GM10248 (cell line): ENCODE measurements around the gene EHBP1L1.
"Not testable (repeated sequence)": the region's sequence is repeated elsewhere in the genome, so short reads cannot be mapped to it uniquely, and the experiment has no call there.

Source experiments
- CTCF ChIA-PET: fragments of 300-600 bp; sonication (Branson Sonifier 250); formaldehyde crosslinking; extraction: SDS; loops from one replicate; lab custom pipeline; 2021; ENCODE audit warnings: antibody characterized with exemption; lab: Yijun Ruan, JAX
- POLR2A ChIA-PET: fragments of 350-650 bp; sonication (Branson Sonifier 250); formaldehyde crosslinking; extraction: SDS; loops from one replicate; lab custom pipeline; 2020; ENCODE audit warnings: antibody characterized with exemption; lab: Yijun Ruan, JAX
- DNase-seq: peaks from one replicate; pipeline ENCODE4 v3.0.0; 2012; ENCODE audit errors: extremely low spot score
- TF ChIP-seq, protein P1 (sequence below): IDR thresholded peaks from 2 replicates; pipeline ENCODE4 v1.5.1; 2012; ENCODE audit warnings: mild to moderate bottlenecking, low read depth; ENCODE audit errors: extremely low read depth, missing control alignments, control extremely low read depth

The EHBP1L1 gene

DNA sequence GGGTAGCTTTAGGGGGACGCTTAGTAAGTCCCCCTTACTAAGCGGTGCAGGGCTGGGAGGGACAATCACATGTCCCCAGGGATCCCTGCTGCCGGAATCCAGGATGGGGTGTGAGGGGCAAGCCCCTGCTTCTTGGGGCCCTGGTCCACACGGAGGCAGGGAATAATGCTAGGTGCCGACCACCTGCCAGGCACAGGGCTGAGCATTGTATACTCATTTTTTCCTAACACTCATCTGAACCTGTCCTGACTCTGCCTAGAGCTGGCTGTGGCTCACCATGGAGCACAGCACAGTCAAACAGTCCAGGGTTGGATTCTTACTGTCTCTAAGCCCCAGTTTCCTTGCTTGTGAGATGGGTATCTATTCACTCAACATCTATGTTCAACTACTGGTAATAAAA, 16.3 kb upstream of the EHBP1L1 start:
- DNase-seq: no peak
- TF ChIP-seq, protein P1, sequence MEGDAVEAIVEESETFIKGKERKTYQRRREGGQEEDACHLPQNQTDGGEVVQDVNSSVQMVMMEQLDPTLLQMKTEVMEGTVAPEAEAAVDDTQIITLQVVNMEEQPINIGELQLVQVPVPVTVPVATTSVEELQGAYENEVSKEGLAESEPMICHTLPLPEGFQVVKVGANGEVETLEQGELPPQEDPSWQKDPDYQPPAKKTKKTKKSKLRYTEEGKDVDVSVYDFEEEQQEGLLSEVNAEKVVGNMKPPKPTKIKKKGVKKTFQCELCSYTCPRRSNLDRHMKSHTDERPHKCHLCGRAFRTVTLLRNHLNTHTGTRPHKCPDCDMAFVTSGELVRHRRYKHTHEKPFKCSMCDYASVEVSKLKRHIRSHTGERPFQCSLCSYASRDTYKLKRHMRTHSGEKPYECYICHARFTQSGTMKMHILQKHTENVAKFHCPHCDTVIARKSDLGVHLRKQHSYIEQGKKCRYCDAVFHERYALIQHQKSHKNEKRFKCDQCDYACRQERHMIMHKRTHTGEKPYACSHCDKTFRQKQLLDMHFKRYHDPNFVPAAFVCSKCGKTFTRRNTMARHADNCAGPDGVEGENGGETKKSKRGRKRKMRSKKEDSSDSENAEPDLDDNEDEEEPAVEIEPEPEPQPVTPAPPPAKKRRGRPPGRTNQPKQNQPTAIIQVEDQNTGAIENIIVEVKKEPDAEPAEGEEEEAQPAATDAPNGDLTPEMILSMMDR: no peak
- CTCF ChIA-PET: interaction anchor here (0.9 to 9.4 kb wide), 6 partner anchors 8 to 230 kb away, joined by 4 to 86 read pairs (median 9); partner anchors contain the start of genes FAM89B and ZNRD2
- POLR2A ChIA-PET: interaction anchor here (0.7 kb wide), 1 partner anchor 126 kb away, joined by 3 read pairs; no protein-coding TSS in a partner anchor

- DNase-seq: no peak
- TF ChIP-seq, protein P1: no peak
- CTCF ChIA-PET: interaction anchor here (0.9 to 9.4 kb wide), 6 partner anchors 8 to 230 kb away, joined by 4 to 86 read pairs (median 9); partner anchors contain the start of genes FAM89B and ZNRD2
- POLR2A ChIA-PET: interaction anchor here (0.7 kb wide), 1 partner anchor 126 kb away, joined by 3 read pairs; no protein-coding TSS in a partner anchor
These were observed 15.8 kb upstream of the EHBP1L1 start for GRCh38 chr11:65559951-65560537.

DNA sequence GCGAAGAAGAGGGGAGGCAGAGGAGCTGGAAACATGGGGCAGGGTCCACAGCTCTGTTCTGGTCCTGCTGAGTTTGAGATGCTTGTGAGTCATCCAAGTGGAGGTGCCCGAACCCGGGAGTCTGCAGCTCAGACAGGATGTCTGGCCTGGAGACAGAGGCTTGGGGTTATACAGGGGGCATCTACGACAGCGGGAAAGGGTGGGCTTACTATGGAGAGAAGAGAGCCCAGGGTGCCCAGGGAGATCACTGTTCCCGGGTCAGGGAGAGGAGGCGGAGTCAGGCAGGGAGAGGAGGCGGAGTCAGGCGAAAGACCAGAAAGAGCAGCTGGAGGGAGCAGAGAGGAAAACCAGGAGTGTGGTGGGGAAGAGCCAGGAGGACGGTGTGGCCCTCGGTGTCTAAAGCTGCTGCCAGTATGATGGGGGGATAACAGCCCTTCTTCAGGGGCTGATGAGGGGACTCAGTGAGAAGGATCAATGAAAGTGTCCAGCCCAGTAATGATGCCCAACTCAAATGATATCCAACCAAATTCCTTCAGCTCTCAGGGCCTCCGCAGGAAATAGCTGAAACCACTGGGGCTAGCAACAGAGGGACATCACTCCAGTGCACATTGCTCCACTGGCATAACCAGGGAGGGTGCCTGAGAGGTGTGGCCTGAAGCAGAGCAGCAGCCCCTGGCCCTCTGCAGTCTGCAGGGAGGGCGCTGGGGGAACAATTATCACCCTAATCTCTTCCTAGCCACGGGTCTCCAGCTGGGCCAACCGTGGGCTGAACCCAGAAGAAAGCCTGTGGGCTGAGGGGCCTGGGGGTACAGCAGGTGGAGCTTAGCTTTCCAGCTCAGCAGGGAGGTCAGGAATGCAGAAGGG, 15.1 kb upstream of the EHBP1L1 start:
- DNase-seq: no peak
- ChIA-PET POLR2A (no interaction called here), CTCF (interaction anchor here (0.9 to 9.4 kb wide), 5 partner anchors 9 to 18 kb away, joined by 5 to 86 read pairs (median 12); partner anchors contain the start of genes FAM89B and ZNRD2)
- TF ChIP-seq, protein P1: no peak

DNA sequence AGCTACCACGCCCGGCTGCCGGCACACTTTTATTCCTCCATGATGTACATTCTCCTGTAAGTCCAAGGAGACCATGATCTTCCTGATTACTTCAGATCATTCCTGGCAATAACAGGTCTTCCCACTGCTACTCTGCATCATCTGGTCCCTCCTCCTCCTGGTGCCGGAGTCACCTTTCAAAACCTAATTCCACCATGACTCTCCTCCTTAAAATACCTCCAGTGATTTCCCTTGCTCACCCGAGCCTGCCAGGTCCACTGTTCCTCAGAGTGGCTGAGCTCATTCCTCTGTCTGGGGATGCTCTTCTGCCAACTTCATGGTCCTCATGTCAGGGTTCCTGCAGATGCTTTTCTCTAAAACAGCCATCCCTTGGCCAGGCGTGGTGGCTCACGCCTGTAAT, 13.8 kb upstream of the EHBP1L1 start:
- ChIA-PET POLR2A (interaction anchor here (0.6 kb wide), 1 partner anchor 15 kb away, joined by 6 read pairs; no protein-coding TSS in a partner anchor), CTCF (interaction anchor here (3.1 to 9.4 kb wide), 3 partner anchors 9 to 20 kb away, joined by 12 to 86 read pairs (median 24); partner anchors contain the start of gene ZNRD2)
- no peak for DNase-seq
- TF ChIP-seq, protein P1: no peak

- DNase-seq: no peak
- TF ChIP-seq, protein P1: no peak
- POLR2A ChIA-PET: interaction anchor here (0.8 kb wide), 1 partner anchor 27 kb away, joined by 7 read pairs; no protein-coding TSS in a partner anchor
- CTCF ChIA-PET: interaction anchor here (3.1 to 9.4 kb wide), 2 partner anchors 11 to 20 kb away, joined by 12 to 86 read pairs; no protein-coding TSS in a partner anchor
These were observed 13.1 kb upstream of the EHBP1L1 start for GRCh38 chr11:65562788-65563187.

DNA sequence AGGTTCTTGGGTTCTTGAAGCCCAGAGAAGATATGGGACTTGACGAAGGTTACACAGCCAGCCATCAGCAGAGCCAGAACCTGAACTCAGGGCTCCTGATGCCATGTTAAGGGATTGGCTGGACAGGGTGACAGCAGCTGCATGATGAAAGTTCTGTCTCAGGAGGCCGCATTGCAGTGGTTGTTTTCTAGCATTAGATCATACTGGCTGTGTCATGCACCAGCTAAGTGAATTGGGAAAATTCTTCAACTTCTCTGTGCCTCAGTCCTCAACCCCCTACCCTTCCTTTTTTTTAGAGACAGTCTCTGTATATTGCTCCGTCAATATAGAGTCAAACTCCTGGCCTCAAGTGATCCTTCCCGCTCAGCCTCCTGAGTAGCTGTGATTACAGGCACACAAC, 12.3 kb upstream of the EHBP1L1 start:
- no peak for DNase-seq
- TF ChIP-seq, protein P1: no peak
- ChIA-PET CTCF (interaction anchor here (1.2 to 9.4 kb wide), 2 partner anchors 21 to 26 kb away, joined by 3 to 86 read pairs; no protein-coding TSS in a partner anchor), POLR2A (interaction anchor here (0.8 kb wide), 1 partner anchor 28 kb away, joined by 7 read pairs; no protein-coding TSS in a partner anchor)

DNA sequence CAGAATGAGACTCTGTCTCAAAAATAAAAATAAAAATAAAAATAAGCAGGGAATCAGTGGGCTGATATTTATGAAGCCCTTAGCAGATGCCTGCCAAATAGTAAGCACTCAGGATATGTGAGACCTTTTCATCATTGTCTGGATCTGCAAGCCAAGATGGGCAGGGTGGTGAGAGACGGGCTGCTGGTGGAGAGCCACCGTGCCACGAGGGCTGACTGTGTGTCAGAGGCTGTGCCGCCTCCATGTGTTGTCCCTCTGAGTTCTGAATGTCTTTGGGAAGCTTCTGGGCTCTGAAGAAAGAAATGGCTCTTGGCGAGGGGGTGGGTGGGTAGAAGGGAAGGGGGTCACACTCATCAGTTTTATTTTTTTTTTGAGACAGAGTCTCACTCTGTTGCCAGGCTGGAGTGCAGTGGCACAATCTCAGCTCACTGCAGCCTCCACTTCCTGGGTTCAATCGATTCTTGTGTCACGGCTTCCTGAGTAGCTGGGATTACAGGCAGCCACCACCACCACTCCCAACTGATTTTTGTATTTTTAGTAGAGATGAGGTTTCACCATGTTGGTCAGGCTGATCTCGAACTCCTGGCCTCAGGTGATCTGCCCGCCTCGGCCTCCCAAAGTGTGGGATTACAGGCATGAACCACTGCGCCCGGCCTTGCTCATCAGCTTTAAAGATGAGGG, 10.8 kb upstream of the EHBP1L1 start:
- POLR2A ChIA-PET: interaction anchor here (0.6 kb wide), 1 partner anchor 24 kb away, joined by 4 read pairs; no protein-coding TSS in a partner anchor
- not testable (repeated sequence) for DNase-seq
- CTCF ChIA-PET: interaction anchor here (1.6 to 9.4 kb wide), 6 partner anchors 8 to 29 kb away, joined by 5 to 86 read pairs (median 11); partner anchors contain the start of gene EHBP1L1
